HG03159 (cell line): ENCODE data around the gene APBB2.
"Not testable (repeated sequence)": the region's sequence is repeated elsewhere in the genome, so short reads cannot be mapped to it uniquely, and the experiment has no call there.

Experiments
- ATAC-seq: cut with Tn5 transposase; IDR thresholded peaks from one replicate; pipeline ENCODE4 v1.9.1; 2021; ENCODE audit warnings: mild to moderate bottlenecking, moderate library complexity; ENCODE audit not compliant: unreplicated experiment

Gene APBB2

DNA sequence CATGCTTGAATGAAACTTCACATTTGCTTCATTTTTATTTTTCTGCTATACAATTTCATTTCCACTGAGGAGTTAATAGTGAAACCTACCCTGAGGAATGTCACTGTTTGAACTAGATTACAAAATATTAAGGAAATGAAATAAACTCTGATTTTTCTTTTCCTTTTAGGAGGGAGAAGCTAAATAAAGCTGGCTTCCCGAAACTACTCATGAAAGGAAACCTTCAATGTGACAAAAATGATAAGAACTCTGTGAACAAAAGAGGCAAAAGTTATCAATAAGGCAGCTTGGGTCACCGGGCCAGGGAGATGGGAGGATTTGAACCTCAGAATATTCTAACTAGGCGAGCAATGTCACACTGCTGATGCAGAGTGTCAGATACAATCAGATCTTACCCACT lies 185.2 kb downstream of the APBB2 start:
- no peak for ATAC-seq

DNA sequence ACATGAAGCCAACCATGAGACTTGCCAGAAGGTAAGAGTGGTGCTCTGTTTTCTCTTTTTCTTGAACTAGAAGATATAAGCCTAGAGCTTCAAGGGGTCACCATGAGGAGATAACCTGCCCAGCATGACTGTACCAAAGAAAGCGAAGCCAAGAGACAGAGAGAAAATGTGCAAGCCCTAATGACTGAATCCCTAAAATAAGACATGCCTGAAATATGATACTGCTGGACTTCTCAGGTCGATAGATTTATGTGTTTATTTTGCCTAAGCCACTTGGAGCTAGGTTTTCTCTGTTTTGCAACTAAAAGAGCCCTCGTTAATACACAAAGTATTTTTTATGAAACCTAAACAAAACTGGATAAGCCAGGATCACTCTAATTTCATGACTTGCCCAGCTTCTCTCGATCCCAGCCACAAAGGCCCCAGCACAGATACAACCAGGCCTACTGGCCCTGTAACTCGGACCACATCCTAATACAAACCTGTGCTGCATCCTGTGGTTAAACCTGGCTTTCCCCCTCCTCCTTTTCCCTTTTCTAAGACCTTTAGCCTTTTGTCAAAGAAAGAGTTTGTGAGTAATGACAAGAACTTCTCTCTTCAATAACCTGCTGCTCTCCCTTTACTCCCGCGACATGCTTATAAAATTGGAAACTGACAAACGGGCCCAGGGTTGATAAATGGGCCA lies 185.8 kb downstream of the APBB2 start:
- no peak for ATAC-seq

DNA sequence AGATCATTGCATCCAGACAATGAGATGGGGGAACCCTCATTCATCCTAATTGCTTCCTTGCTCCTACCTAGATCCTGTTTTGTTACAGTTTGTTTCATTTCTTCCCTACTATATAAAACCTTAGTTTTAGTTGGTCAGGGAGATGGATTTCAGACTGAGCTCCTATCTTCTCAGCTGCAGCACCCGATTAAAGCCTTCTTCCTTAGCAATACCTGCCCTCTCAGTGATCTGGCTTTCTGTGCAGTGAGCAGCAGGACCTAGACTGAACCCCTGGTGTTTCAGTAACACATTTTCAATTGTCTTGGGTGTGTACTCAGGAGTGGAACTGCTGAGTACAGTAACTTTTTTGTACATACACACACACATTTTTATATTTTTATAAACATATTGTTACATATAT lies 187.4 kb downstream of the APBB2 start:
- no peak for ATAC-seq

- no peak for ATAC-seq
Measured at GRCh38 chr4:41025824-41026223, 188.5 kb downstream of the APBB2 start.

DNA sequence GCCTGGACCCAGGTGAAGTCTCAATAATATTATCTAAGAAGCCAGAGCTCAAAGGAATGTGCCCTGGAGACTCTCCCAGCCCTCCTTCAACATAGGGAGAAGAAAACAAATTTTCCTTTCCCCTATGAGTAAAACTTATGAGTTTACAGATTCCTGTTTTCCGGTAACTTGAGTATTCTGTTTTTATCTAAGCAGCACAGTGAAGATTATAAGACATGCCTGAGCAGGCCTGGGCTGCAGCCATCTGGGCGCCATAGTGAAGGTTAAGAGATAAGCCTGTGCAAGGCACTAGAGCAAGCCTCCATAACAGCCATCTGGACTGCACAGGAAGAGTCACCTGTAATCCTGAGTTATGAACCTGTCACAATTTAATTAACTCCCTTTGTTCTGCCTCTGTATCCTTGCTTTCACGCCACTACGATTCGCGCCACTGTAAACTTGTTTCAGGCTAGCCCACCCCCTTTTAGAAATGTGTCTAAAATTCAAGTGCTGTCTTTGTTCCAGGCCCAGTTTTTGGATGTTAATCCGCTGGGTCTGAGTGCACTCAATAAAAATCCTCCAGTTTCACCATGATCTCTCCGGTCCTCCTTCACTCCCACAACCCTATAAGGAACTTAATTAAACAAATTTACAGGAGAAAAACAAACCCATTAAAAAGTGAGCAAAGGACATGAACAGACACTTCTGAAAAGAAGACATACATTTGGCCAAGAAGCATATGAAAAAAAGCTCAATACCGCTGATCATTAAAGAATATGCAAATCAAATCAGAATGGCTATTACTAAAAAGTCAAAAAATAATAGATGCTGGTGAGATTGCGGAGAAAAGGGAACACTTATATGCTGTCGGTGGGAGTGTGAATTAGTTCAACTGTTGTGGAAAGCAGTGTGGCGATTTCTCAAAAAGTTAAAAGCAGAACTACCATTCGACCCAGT lies 189.5 kb downstream of the APBB2 start:
- ATAC-seq: no peak

DNA sequence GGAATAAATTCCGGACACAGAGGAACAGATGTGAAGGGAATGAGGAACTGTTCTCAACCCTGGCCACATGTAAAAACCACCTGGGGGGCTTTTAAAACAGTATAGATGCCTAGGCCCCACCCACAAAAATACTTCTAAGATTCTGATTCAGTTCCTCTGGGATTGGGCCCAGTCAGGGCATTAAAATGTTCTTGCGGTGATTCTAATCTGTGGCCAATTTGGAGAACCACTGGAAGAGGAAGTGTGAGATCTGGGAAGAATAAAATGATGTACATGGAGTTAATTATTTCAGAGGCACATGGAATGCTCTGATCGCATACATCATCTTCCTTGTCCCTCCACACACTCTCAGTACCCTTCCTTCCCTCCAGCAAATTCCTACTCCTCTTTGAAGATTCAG lies 192.2 kb downstream of the APBB2 start:
- no peak for ATAC-seq

DNA sequence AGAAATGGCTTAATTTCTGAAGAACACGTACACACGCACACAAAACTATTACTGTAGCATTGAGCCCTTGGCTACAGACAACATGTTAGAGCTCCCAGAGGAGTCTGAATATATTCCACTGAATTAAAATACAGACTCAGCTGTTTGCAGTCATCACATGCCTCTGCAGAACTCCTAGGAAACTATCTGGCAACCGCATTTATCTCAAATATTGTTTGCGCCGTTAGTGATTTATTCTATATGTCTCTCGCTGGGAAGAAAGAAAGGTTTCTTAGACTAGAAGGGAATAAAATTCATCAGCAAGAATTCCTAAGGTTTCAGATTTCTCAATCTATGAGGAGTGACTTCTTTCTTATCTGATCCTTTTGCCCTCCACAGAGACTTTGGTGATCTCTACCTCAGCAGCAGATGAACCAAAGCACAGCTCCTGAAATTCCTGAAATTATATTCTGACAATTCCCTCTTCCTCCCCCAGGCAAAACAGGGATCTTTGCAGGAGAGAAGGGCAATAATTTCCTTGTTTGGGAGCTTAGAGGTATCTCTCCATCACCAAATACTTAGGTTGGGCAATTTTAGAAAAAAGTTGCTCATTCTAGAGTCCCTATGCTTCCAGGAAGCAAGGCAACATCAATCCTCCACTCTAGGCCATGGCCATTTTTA lies 199.2 kb downstream of the APBB2 start:
- ATAC-seq: no peak

GRCh38 chr4:41014158-41014557 lies 200.2 kb downstream of the APBB2 start:
- no peak for ATAC-seq

- no peak for ATAC-seq
Measured at GRCh38 chr4:41013746-41014145, 200.6 kb downstream of the APBB2 start.

GRCh38 chr4:41012911-41013310 lies 201.4 kb downstream of the APBB2 start:
- no peak for ATAC-seq

- ATAC-seq: no peak
Measured at GRCh38 chr4:41012293-41012692, 202.0 kb downstream of the APBB2 start.

GRCh38 chr4:41009411-41009810 lies 204.9 kb downstream of the APBB2 start:
- no peak for ATAC-seq

GRCh38 chr4:41006141-41006540 lies 208.2 kb downstream of the APBB2 start:
- ATAC-seq: no peak

- ATAC-seq: no peak
Measured at GRCh38 chr4:41002309-41002708, 212.0 kb downstream of the APBB2 start.

GRCh38 chr4:41000356-41000755 lies 214.0 kb downstream of the APBB2 start:
- no peak for ATAC-seq

DNA sequence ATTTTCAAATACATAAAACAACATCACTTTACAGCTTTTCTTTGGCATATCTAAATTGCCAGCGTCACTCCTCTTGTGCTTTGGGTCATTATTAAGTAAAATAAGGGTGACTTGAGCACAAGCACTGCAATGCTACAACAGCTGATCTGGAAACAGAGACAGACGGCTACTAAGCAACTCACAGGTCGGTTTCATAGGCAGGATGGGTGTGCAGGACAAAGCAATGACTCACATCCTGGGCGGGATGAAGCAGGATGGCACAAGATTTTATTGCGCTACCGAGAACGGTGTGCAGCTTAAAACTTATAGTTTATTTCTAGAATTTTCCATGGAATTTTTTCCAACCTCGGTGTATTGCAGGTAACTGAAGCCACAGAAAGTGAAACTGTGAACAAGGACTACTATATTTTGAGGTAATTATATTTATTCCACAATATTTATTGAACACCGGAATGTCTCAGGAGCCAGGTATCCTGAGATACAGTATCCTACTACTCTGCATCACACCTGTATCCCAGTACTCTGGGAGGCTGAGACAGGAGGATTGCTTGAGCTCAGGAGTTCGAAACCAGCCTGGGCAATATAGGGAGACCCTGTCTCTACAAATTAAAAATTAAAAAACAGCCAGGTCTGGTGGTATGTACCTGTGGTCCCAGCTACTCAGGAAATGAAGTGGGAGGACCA lies 215.5 kb downstream of the APBB2 start:
- ATAC-seq: no peak

GRCh38 chr4:40995850-40996249 lies 218.5 kb downstream of the APBB2 start:
- ATAC-seq: no peak

- not testable (repeated sequence) for ATAC-seq
Measured at GRCh38 chr4:40994321-40994720, 220.0 kb downstream of the APBB2 start.

DNA sequence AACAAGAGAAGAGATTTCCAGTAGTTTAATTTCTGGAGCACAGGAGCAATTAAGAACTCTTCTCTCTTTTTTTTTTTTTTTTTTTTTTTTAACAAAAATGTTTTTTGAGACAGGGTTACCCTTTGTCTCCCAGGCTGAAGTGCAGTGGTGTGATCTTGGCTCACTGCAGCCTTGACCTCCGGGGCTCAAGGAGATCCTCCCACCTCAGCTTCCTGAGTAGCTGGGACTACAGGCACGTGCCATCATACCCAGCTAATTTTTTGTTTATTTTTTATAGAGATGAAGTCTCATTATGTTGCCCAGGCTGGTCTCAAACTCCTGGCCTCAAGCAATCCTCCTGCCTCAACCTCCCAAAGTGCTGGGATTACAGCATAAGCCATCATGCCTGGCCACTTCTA lies 221.0 kb downstream of the APBB2 start:
- ATAC-seq: not testable (repeated sequence)

GRCh38 chr4:40992472-40993295 lies 221.7 kb downstream of the APBB2 start:
- ATAC-seq: peak; percentile 78
